HepG2 (cell line): Measurements from ENCODE around the gene MMRN2.

Experiments used
- BCL3 ChIP-seq: sonication (generic); formaldehyde crosslinking; IDR thresholded peaks from 2 replicates; pipeline ENCODE4 v1.5.1; 2020; ENCODE audit warnings: mild to moderate bottlenecking, missing genetic modification reagents, moderate library complexity
- CREB1 ChIP-seq, 2 experiments: fragments of 450-650 bp in 1 of 2; IDR thresholded peaks; 2 replicates each; pipeline ENCODE4 v1.6.1; 2016 to 2017; ENCODE audit warnings: control low read depth in 1 of 2, mild to moderate bottlenecking in 1 of 2, missing compliant biosample characterization in 1 of 2, missing genetic modification characterization in 1 of 2
- CSRNP2 ChIP-seq: sonication (generic); formaldehyde crosslinking; conservative IDR thresholded peaks from 2 replicates; pipeline ENCODE4 v1.8.0; 2022; ENCODE audit warnings: low read depth, missing genetic modification reagents
- EP300 ChIP-seq, 3 experiments: sonication (generic) in 1 of 3; formaldehyde crosslinking in 1 of 3; IDR thresholded peaks; 2 replicates each; pipeline versions ENCODE4 v1.5.1 to v1.6.1; 2011 to 2020; ENCODE audit warnings: low read depth in 2 of 3, low read length in 2 of 3, borderline replicate concordance in 1 of 3, improper control_type of control experiment in 1 of 3, mild to moderate bottlenecking in 1 of 3, missing genetic modification reagents in 1 of 3, moderate library complexity in 1 of 3
- GATAD1 ChIP-seq: IDR thresholded peaks from 2 replicates; pipeline ENCODE4 v1.6.1; 2016; ENCODE audit warnings: missing genetic modification reagents, missing compliant biosample characterization
- LRRFIP1 ChIP-seq: sonication (generic); formaldehyde crosslinking; conservative IDR thresholded peaks from 2 replicates; pipeline ENCODE4 v1.4.0; 2020; ENCODE audit warnings: missing genetic modification reagents
- MNT ChIP-seq: fragments of 450-650 bp; IDR thresholded peaks from 2 replicates; pipeline ENCODE4 v1.6.1; 2016
- NCOA2 ChIP-seq: sonication (generic); formaldehyde crosslinking; IDR thresholded peaks from 2 replicates; pipeline ENCODE4 v1.8.0; 2022; ENCODE audit warnings: inconsistent platforms
- NFYB ChIP-seq: sonication (generic); formaldehyde crosslinking; IDR thresholded peaks from 2 replicates; pipeline ENCODE4 v1.4.0; 2020; ENCODE audit warnings: missing genetic modification reagents
- NR1H2 ChIP-seq: sonication (generic); formaldehyde crosslinking; IDR thresholded peaks from 2 replicates; pipeline ENCODE4 v1.8.1; 2022; ENCODE audit warnings: low read depth, missing genetic modification reagents, borderline replicate concordance
- POLR2A ChIP-seq, 2 experiments: IDR thresholded peaks; 2 replicates each; pipeline ENCODE4 v1.6.1; 2011; ENCODE audit warnings: low read depth in 2 of 2, low read length in 2 of 2, mild to moderate bottlenecking in 1 of 2, moderate library complexity in 1 of 2; ENCODE audit not compliant: insufficient read depth in 1 of 2
- RXRA ChIP-seq: sonication (generic); formaldehyde crosslinking; IDR thresholded peaks from 2 replicates; pipeline ENCODE4 v1.5.1; 2020; ENCODE audit warnings: missing genetic modification reagents
- SNAI1 ChIP-seq: sonication (generic); formaldehyde crosslinking; IDR thresholded peaks from 2 replicates; pipeline ENCODE4 v1.5.0; 2020; ENCODE audit warnings: mild to moderate bottlenecking, missing genetic modification reagents, borderline replicate concordance
- ZBTB8A ChIP-seq: sonication (generic); formaldehyde crosslinking; IDR thresholded peaks from 2 replicates; pipeline ENCODE4 v1.4.0; 2020; ENCODE audit warnings: mild to moderate bottlenecking, low read depth, missing genetic modification reagents, borderline replicate concordance

- TF ChIP-seq MNT (no peak), CREB1 (IDR thresholded peaks at IDR 0.05) (no peak), CREB1 (CRISPR knock-in tag; IDR thresholded peaks at IDR 0.05) (no peak), NCOA2 (CRISPR knock-in tag) (no peak), EP300 (IDR thresholded peaks at IDR 0.05; ENCODE audit: low read depth in 2 of 2, low read length in 2 of 2) (no peak), EP300 (CRISPR knock-in tag; IDR thresholded peaks at IDR 0.05; ENCODE audit: borderline replicate concordance) (no peak), CSRNP2 (CRISPR knock-in tag) (no peak), NFYB (CRISPR knock-in tag) (no peak), GATAD1 (no peak), LRRFIP1 (CRISPR knock-in tag) (no peak), POLR2A (IDR thresholded peaks at IDR 0.05; ENCODE audit: insufficient read depth in 1 of 2, low read depth in 2 of 2, low read length in 2 of 2) (no peak), SNAI1 (CRISPR knock-in tag) (no peak), NR1H2 (no peak), RXRA (no peak), ZBTB8A (CRISPR knock-in tag) (no peak), BCL3 (no peak)
Observed at GRCh38 chr10:86964061-86964846, 6.8 kb upstream of the MMRN2 start.
